ENCODE results near the gene NDUFAB1.
"Not testable (repeated sequence)": the region's sequence is repeated elsewhere in the genome, so short reads cannot be mapped to it uniquely, and the experiment has no call there.

The NDUFAB1 gene

DNA sequence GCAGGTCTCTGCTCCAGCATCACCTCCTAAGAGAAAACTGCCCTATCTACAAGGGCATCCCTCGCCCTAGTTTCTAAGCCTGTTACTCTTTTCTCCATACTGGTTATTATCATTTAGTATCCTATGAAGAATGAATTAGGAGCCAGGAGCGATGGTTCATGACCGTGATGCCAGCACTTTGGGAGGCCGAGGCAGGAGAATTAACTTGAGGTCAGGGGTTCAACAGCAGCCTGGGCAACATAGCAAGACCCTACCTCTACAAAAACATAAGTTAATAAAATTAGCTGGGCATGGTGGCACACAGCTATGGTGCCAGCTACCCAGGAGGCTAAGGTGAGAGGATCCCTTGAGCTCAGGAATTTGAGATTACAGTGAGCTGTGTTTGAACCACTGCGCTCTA lies 46.2 kb downstream of the NDUFAB1 start:
- no peak for DNase-seq

DNA sequence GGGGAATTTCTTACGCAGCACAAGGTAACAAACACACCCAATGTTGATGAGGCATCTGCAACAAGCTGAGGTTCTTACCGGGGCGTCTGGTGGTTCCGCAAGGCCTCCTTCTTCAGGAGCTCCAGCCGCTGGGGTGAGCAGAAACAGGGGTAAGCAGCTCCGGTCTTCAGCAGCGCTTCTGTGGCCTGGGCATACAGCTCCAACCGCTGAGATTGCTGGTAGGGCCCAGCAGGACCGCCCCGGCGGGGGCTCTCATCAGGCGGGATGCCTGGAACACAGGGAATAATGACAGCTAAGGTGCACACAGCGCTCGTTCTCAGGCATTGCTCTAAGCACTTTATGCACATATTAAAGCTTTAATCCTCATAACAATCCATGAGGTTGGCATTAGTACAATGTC lies 51.7 kb downstream of the NDUFAB1 start:
- no peak for DNase-seq

DNA sequence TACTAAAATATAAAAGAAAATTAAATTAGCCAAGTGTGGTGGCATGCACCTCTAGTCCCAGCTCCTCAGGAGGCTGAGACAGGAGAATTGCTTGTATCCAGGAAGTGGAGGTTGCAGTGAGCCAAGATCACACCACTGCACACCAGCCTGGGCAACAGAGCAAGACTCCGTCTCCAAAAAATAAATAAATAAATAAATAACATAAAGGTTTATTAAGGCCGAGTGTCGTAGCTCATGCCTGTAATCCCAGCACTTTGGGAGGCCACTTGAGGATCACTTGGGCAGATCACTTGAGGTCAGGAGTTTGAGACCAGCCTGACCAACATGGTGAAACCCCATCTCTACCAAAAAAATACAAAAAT lies 55.3 kb downstream of the NDUFAB1 start:
- not testable (repeated sequence) for DNase-seq

DNA sequence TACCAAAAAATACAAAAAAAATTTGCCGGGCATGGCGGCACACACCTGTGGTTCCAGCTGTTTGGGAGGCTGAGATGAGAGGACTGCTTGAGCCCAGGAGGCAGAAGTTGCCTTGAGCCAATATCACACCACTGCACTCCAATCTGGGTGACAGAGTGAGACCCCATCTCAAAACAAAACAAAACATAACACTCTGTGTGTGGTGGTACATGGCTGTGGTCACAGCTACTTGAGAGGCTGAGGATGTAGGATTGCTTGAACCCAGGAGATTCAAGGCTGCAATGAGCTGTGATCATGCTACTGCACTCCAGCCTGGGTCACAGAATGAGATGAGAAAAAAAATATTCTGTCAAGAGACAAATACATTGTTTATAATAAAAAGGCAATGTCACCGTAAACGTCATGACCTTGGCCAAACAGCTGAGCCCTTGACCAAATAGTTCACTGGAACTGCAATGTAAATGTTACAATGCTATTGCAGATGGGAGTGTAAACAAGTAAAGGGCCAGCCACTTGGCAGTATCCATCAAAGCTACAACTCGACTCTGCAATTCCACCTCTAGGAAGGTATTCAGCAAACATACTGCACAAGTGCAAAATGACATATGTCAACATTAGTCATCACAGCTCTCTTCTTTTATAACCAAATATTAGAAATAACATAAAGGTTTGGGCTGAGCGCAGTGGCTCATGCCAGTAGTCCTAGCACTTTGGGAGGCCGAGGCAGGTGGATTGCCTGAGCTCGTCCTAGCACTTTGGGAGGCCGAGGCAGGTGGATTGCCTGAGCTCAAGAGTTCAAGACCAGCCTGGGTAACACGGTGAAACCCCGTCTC lies 55.9 kb downstream of the NDUFAB1 start:
- no peak for DNase-seq

DNA sequence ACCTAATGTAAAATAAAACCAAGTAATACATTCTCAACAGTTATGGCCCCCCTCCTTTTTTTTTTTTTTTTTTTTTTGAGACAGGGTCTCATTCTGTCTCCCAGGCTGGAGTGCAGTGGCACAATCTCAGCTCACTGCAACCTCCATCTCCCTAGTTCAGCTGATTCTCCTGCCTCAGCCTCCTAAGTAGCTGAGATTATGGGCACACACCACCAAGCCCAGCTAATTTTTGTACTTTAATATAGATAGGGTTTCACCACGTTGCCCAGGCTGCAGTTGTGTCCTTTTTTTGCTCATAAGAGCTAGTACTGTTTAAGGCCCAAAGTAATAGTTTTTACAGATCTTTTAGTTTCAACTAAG lies 57.2 kb downstream of the NDUFAB1 start:
- DNase-seq = no peak

DNA sequence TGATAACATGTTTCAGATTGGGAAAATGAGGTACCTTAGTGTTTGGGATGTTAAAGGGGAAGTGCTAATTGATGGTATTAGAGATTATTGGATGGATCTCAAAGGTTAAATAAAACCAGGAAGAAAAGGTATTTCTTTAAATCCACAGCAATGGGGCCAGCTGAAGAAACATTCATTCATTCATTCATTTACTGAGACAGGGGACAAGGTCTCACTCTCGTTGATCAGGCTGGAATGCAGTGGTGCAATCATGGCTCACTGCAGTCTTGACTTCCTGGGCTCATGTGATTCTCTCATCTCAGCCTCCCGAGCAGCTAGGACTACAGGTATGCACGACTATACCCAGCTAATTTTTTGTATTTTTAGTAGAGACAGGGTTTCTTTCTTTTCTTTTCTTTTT lies 58.7 kb downstream of the NDUFAB1 start:
- no peak for DNase-seq

DNA sequence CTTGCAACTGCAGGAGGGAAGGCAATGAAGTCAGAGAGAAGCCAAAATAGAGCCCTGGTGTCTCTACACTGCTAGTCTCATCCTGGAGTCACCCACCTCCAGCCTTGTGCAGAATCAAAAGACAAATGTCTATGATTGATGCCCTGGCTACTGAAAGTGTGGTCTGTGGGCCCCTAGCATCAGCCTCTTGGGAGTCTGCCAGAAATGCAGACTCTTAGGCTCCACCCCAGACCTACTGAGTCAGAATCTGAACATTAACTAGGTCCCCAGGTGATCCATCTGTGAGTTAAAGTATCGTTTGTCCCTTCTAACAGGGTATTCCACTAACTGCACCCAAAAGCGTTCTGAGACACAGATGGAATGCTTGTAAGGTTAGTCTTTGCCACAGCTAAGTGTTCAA lies 60.2 kb downstream of the NDUFAB1 start:
- DNase-seq = no peak

DNA sequence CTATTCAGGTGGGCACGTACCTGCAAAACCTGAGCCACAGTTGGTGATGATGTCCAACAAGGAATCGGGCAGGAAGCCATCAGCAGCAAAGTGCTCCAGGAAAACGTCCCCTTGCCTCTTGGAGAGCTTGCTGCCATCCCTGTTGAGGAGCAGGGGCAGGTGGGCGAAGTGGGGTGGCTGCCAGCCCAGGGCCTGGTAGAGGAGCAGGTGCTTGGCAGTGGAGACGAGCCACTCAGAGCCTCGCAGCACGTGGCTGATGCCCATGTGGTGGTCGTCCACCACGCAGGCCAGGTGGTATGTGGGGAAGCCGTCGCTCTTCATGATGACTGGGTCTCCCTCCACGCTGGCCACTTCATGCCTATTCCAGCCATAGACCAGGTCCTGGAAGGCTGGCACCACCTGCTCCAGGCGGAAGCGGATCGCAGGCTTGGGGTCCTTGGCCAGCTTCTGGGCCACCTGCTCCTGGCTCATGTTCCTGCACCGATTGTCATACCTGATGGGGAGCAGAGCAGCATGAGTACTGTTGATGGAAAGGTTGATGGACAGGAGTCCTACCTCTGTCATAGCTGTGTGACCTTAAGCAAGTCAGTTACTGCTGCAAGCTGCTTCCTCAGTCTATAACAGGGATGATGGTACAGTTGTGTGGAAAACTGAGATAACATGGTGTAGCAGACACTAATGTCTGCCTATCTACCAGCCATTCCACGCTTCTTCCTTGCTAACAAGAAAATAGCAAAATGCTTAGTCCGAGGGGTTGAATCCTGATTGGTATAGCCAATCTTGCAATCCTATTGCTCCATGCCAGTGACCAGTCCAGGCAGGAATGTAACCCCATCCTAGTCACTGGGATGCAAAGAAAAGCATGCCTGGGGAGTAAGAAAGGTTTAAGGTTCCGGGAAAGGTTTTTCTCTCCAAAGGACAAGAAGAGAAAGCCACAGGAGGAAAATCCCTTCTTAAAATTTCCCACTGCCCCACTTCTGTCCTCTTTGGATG lies 61.0 kb downstream of the NDUFAB1 start:
- DNase-seq = no peak

DNA sequence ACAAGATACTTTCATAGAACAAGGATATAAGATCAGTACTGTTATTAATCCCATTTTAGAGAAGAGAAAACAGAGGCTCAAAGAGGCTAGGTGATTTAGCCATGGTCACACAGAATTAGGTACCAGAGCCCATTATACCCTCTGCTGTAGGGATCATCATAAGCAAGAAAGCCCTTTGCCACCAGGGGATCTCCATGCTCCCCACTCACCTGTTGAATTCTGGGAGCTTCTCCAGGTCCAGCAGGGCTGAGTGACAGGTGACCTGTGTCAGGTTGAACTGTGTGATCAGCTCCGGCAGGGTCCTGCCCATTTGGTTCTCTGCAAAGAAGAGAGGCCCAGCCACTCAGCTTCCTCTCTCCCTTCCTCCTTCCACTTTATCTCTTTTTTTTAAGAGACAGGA lies 63.7 kb downstream of the NDUFAB1 start:
- no peak for DNase-seq
